IPS-18c (cell line): ENCODE measurements around the gene PCP2.

Experiments
- H3K4me3 ChIP-seq: 2 replicates; pipeline ENCODE4 v1.7.0; 2013; ENCODE audit warnings: low read depth, mild to moderate bottlenecking, low read length, moderate library complexity; ENCODE audit not compliant: insufficient read depth
- H3K9me3 ChIP-seq: one replicate; pipeline ENCODE4 v1.6.1; 2013; ENCODE audit warnings: mild to moderate bottlenecking, low read length, moderate library complexity; ENCODE audit not compliant: control insufficient read depth, insufficient read depth

PCP2 gene

GRCh38 chr19:7595466-7596133 is 37.9 kb downstream of the PCP2 start, which contains the start of gene CAMSAP3:
Gene CAMSAP3 (plus strand): TSS chr19:7595863. CDS start chr19:7596003, 140 bp downstream.
- no peaks in the 10 kb centered on the region for H3K9me3 ChIP-seq
- peak within 1 kb of the TSS; percentile 65 for H3K4me3 ChIP-seq

- Histone ChIP-seq H3K4me3 (no peak overlapping the region), H3K9me3 (peaks cover 4% of the 10 kb centered on the region)
Observed at GRCh38 chr19:7590256-7590655, 43.3 kb downstream of the PCP2 start.

- H3K9me3 ChIP-seq, result peaks cover 4% of the 10 kb centered on the region
- no peak overlapping the region for H3K4me3 ChIP-seq
Observed at GRCh38 chr19:7589822-7590221, 43.7 kb downstream of the PCP2 start.

- H3K9me3 ChIP-seq, result no peaks in the 10 kb centered on the region
- no peak overlapping the region for H3K4me3 ChIP-seq
Observed at GRCh38 chr19:7582446-7582845, 51.1 kb downstream of the PCP2 start.
